ENCODE results near the gene ZFHX2. TPM values are rescaled to one million over a fixed set of nuclear protein-coding genes. Genes with fewer than 3 reads are reported as not detected.
"Not testable (repeated sequence)": the region's sequence is repeated elsewhere in the genome, so short reads cannot be mapped to it uniquely, and the experiment has no call there.

Gene ZFHX2
- total RNA-seq, 2 experiments from 2014 or later, result 0.36 to 0.57 TPM

DNA sequence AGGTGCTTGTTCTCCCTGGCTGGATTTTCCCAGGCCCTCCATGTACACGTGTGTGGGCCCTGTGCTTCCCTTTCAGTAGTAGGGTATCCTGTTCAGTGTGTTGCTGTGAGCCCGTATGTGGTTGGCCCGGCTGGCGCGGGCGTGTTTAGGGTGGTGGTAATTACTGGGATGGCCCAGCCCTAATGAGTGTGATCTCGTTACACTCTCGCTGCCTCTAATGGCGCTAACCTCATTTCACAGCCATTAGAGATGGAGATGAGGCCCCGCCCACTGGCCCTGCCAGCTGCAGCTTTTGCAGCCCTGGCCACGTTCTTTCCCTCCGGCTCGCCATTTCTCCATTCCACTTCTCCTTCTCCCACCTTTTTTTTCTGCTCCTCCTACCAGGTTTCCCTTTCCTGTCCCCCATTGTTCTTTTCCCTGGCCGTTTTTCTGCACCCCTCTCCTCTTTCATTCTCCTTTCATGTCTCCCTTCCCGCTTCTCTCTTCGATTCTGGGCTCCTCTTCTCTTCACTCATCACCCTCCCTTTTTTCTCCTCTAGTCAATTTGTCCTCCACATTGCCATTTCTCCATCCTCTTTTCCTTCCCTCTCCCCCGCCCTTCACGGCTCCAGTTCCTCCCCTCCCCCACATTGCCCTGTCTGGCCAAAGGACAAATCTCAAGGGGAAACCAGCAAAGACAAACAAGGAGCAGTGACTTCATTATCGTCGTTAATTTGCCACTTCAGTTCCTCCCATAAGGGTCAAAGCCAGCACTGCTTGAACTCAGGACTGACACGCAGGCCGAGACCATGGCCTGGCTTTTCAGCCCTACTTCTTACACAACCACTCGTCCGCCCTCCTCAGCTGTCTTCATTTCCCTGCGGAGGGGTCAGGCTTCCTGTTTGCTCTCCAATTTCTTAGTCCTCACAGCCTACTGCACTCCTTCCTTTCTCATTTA, 6.8 kb downstream of the ZFHX2 start:
- no peaks in the 10 kb centered on the region for H3K9me3 Mint-ChIP-seq
- no peak overlapping the region for H3K27ac Mint-ChIP-seq
- H3K4me1 Mint-ChIP-seq (ENCODE audit: low read depth), result no peaks in the 10 kb centered on the region
- no peak overlapping the region for H3K4me3 Mint-ChIP-seq
- intact Hi-C loops (cut with micrococcal nuclease), result no loop called here
- CTCF ChIA-PET, result interaction anchor here (0.6 to 8.5 kb wide), 2 partner anchors 67 to 150 kb away, joined by 3 to 85 read pairs; no protein-coding TSS in a partner anchor
- H3K36me3 Mint-ChIP-seq (ENCODE audit: low read depth), result no peaks in the 10 kb centered on the region
- no peaks in the 10 kb centered on the region for H3K27me3 Mint-ChIP-seq (ENCODE audit: low read depth)
- no peak for DNase-seq

- CTCF ChIA-PET, result interaction anchor here (0.7 to 8.5 kb wide), 3 partner anchors 16 to 66 kb away, joined by 3 to 85 read pairs (median 44); no protein-coding TSS in a partner anchor
- Mint-ChIP-seq H3K27me3 (ENCODE audit: low read depth) (no peaks in the 10 kb centered on the region), H3K36me3 (ENCODE audit: low read depth) (no peaks in the 10 kb centered on the region), H3K27ac (no peak overlapping the region), H3K4me3 (no peak overlapping the region), H3K4me1 (ENCODE audit: low read depth) (no peaks in the 10 kb centered on the region), H3K9me3 (no peaks in the 10 kb centered on the region)
- DNase-seq, result no peak
- intact Hi-C loops (cut with micrococcal nuclease), result no loop called here
These were observed 8.2 kb downstream of the ZFHX2 start for GRCh38 chr14:23543403-23543802.

GRCh38 chr14:23542261-23542660, 9.3 kb downstream of the ZFHX2 start:
- intact Hi-C loops (cut with micrococcal nuclease), result no loop called here
- no peaks in the 10 kb centered on the region for H3K9me3 Mint-ChIP-seq
- no peak overlapping the region for H3K27ac Mint-ChIP-seq
- no peak overlapping the region for H3K4me3 Mint-ChIP-seq
- H3K4me1 Mint-ChIP-seq (ENCODE audit: low read depth), result no peaks in the 10 kb centered on the region
- CTCF ChIA-PET, result interaction anchor here (0.6 to 8.5 kb wide), 8 partner anchors 10 to 422 kb away, joined by 3 to 85 read pairs (median 4); no protein-coding TSS in a partner anchor
- DNase-seq, result no peak
- H3K36me3 Mint-ChIP-seq (ENCODE audit: low read depth), result no peaks in the 10 kb centered on the region
- no peaks in the 10 kb centered on the region for H3K27me3 Mint-ChIP-seq (ENCODE audit: low read depth)

DNA sequence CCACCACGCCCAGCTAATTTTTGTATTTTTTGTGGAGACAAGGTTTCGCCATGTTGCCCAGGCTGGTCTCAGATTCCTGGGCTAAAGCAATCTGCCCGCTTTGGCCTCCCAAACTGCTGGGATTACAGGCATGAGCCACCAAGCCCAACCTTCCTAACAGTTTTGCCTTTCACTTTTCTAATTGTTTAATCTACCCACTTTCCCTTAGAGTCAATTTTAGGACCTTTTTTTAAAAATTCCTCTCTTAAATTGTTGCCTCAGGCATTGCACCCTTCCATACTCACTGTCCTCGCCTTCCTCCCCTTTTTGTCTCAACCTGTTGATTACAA, 11.5 kb downstream of the ZFHX2 start:
- H3K4me3 Mint-ChIP-seq, result no peak overlapping the region
- no peaks in the 10 kb centered on the region for H3K36me3 Mint-ChIP-seq (ENCODE audit: low read depth)
- no peak overlapping the region for H3K27ac Mint-ChIP-seq
- H3K4me1 Mint-ChIP-seq (ENCODE audit: low read depth), result no peaks in the 10 kb centered on the region
- H3K9me3 Mint-ChIP-seq, result no peaks in the 10 kb centered on the region
- intact Hi-C loops (cut with micrococcal nuclease), result no loop called here
- DNase-seq, result no peak
- H3K27me3 Mint-ChIP-seq (ENCODE audit: low read depth), result no peaks in the 10 kb centered on the region
- CTCF ChIA-PET, result interaction anchor here (1.1 to 8.5 kb wide), 9 partner anchors 9 to 196 kb away, joined by 3 to 85 read pairs (median 6); partner anchors contain the start of gene THTPA

- CTCF ChIA-PET, result interaction anchor here (0.5 to 8.5 kb wide), 17 partner anchors 9 to 471 kb away, joined by 3 to 85 read pairs (median 3); partner anchors contain the start of gene THTPA
- H3K4me1 Mint-ChIP-seq (ENCODE audit: low read depth), result no peaks in the 10 kb centered on the region
- no peaks in the 10 kb centered on the region for H3K9me3 Mint-ChIP-seq
- no peak overlapping the region for H3K27ac Mint-ChIP-seq
- no peak overlapping the region for H3K4me3 Mint-ChIP-seq
- no peaks in the 10 kb centered on the region for H3K27me3 Mint-ChIP-seq (ENCODE audit: low read depth)
- H3K36me3 Mint-ChIP-seq (ENCODE audit: low read depth), result no peaks in the 10 kb centered on the region
- intact Hi-C loops (cut with micrococcal nuclease), result loop anchor here (1.0 kb wide), 2 partner anchors 61 to 419 kb away; no protein-coding TSS in a partner anchor
- DNase-seq, result peak; percentile 26
These were observed 12.1 kb downstream of the ZFHX2 start for GRCh38 chr14:23539248-23540140.

- H3K36me3 Mint-ChIP-seq (ENCODE audit: low read depth), result no peaks in the 10 kb centered on the region
- intact Hi-C loops (cut with micrococcal nuclease), result loop anchor here (1.0 kb wide), 2 partner anchors 60 to 418 kb away; no protein-coding TSS in a partner anchor
These were observed 12.8 kb downstream of the ZFHX2 start for GRCh38 chr14:23538785-23539184.

DNA sequence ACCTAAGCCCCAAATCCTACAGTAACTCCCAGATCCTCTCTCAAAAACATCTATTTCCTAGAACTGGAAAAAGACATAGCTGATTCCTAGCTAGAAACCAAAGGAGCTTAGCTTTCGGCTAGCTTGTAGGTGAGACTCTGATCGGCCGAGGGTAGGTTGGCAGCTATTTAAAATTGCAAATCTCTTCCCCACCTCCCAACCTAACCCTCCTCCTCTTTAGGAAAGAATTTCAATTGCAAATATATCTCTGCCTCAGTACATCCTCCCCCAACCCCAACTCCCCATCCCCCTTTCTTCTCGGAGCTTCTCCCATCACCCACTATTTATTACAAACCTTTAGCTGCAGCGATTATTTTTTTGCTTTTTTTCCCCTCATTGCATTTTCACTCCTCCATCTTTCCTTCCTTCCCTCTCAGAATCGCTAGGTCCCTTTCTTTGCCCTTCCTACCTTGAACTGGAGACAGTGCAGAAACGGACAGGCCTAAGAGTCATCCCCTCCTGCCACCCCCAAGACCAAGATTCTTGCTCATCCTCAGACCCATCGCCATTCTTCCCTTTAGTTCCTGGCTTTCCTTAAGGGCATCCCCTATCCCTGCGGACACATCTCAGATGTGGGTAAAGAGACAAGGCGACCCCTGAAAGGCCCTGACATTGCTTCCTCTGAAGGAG, 13.4 kb downstream of the ZFHX2 start:
- intact Hi-C loops (cut with micrococcal nuclease), result no loop called here
- Mint-ChIP-seq H3K9me3 (no peaks in the 10 kb centered on the region), H3K36me3 (ENCODE audit: low read depth) (no peaks in the 10 kb centered on the region), H3K4me3 (no peak overlapping the region), H3K27ac (no peak overlapping the region), H3K4me1 (ENCODE audit: low read depth) (no peaks in the 10 kb centered on the region), H3K27me3 (ENCODE audit: low read depth) (no peaks in the 10 kb centered on the region)
- no peak for DNase-seq
- CTCF ChIA-PET, result interaction anchor here (0.6 to 8.5 kb wide), 14 partner anchors 9 to 470 kb away, joined by 3 to 85 read pairs (median 4); no protein-coding TSS in a partner anchor

More at GRCh38 chr14:23538785-23539184, 12.8 kb downstream of the ZFHX2 start:
- Mint-ChIP-seq H3K4me3 (no peak overlapping the region), H3K4me1 (ENCODE audit: low read depth) (no peaks in the 10 kb centered on the region), H3K9me3 (no peaks in the 10 kb centered on the region), H3K27me3 (ENCODE audit: low read depth) (no peaks in the 10 kb centered on the region), H3K27ac (no peak overlapping the region)
- DNase-seq, result no peak
- CTCF ChIA-PET, result interaction anchor here (0.5 to 8.5 kb wide), 17 partner anchors 9 to 470 kb away, joined by 3 to 85 read pairs (median 3); partner anchors contain the start of gene THTPA

- no peaks in the 10 kb centered on the region for H3K9me3 Mint-ChIP-seq
- H3K36me3 Mint-ChIP-seq (ENCODE audit: low read depth), result no peaks in the 10 kb centered on the region
- no peak for DNase-seq
- CTCF ChIA-PET, result interaction anchor here (0.6 to 8.5 kb wide), 8 partner anchors 8 to 153 kb away, joined by 3 to 85 read pairs (median 6); no protein-coding TSS in a partner anchor
- no peak overlapping the region for H3K4me3 Mint-ChIP-seq
- no peaks in the 10 kb centered on the region for H3K27me3 Mint-ChIP-seq (ENCODE audit: low read depth)
- H3K4me1 Mint-ChIP-seq (ENCODE audit: low read depth), result no peaks in the 10 kb centered on the region
- no peak overlapping the region for H3K27ac Mint-ChIP-seq
- intact Hi-C loops (cut with micrococcal nuclease), result no loop called here
These were observed 14.1 kb downstream of the ZFHX2 start for GRCh38 chr14:23537351-23538049.

- CTCF ChIA-PET, result interaction anchor here (0.6 to 8.5 kb wide), 2 partner anchors 59 to 367 kb away, joined by 4 to 85 read pairs; no protein-coding TSS in a partner anchor
- H3K4me1 Mint-ChIP-seq (ENCODE audit: low read depth); H3K27ac Mint-ChIP-seq; H3K4me3 Mint-ChIP-seq; DNase-seq; H3K9me3 Mint-ChIP-seq; H3K27me3 Mint-ChIP-seq (ENCODE audit: low read depth); intact Hi-C loops (cut with micrococcal nuclease); H3K36me3 Mint-ChIP-seq (ENCODE audit: low read depth): not testable (repeated sequence)
These were observed 14.7 kb downstream of the ZFHX2 start for GRCh38 chr14:23536906-23537305.

DNA sequence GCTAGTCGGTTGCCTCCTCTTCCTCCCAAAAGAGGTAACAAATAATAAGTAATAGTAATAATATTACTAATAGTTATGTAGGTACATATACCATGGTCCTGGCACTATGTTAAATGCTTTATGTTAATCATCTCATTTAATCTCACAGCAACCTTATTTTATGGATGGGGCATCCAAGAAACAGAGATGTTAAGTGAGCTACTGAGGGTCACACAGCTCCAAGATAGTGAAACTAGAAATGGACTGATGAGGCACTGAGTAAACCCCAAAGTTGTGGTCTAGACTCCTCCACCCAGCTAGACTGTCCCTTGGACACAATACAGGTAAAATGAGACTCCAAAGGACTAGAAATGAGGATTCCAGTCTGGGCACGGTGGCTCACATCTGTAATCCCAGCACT, 15.1 kb downstream of the ZFHX2 start:
- no peaks in the 10 kb centered on the region for H3K9me3 Mint-ChIP-seq
- DNase-seq, result no peak
- no peaks in the 10 kb centered on the region for H3K27me3 Mint-ChIP-seq (ENCODE audit: low read depth)
- H3K36me3 Mint-ChIP-seq (ENCODE audit: low read depth), result no peaks in the 10 kb centered on the region
- intact Hi-C loops (cut with micrococcal nuclease), result no loop called here
- CTCF ChIA-PET, result interaction anchor here (0.6 to 8.5 kb wide), 2 partner anchors 59 to 367 kb away, joined by 4 to 85 read pairs; no protein-coding TSS in a partner anchor
- no peak overlapping the region for H3K4me3 Mint-ChIP-seq
- H3K27ac Mint-ChIP-seq, result no peak overlapping the region
- no peaks in the 10 kb centered on the region for H3K4me1 Mint-ChIP-seq (ENCODE audit: low read depth)

DNA sequence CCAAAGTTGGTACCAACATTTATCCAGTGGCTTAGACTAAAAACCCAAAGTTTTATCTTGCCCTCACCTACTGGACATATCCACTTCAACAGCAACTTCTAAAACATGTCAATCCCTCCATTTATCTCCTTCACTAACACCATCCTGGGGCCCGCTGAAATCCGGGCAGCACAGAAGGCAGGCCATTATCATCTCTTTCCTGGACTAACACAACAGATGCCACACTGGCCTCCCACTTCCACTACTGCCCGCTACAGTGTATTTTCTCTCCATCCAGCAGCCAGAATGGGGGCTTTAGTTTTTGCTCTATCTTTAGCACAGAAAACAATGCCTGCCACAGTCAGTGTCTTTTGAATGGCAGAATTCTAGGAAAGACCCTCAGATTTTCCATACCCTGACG, 15.6 kb downstream of the ZFHX2 start:
- Mint-ChIP-seq H3K4me3 (no peak overlapping the region), H3K4me1 (ENCODE audit: low read depth) (peaks cover 2% of the 10 kb centered on the region), H3K27me3 (ENCODE audit: low read depth) (no peaks in the 10 kb centered on the region), H3K27ac (no peak overlapping the region), H3K9me3 (no peaks in the 10 kb centered on the region), H3K36me3 (ENCODE audit: low read depth) (no peaks in the 10 kb centered on the region)
- DNase-seq, result no peak
- intact Hi-C loops (cut with micrococcal nuclease), result no loop called here
- CTCF ChIA-PET, result interaction anchor here (1.7 to 8.5 kb wide), 3 partner anchors 23 to 59 kb away, joined by 3 to 85 read pairs (median 6); no protein-coding TSS in a partner anchor

All from activated naive CD4-positive, alpha-beta T cell treated with anti-CD3 and anti-CD28 coated beads for 36 hours (primary cell).